Psoas muscle (tissue), 8 donors: ENCODE measurements around the gene CWC22. TPM values are rescaled to one million over a fixed set of nuclear protein-coding genes. Genes with fewer than 3 reads are reported as not detected.

ENCODE experiments used
- ATAC-seq, 4 donors: fragments of 200-7000 bp; cut with Tn5 transposase; one replicate each; pipeline ENCODE4 v1.9.1; 2020; ENCODE audit warnings: moderate library complexity in 3 of 4, mild to moderate bottlenecking in 2 of 4
- DNase-seq, 2 donors: peaks; one replicate each; pipeline ENCODE4 v3.0.0-alpha.2; 2020
- H3K27ac ChIP-seq: fragments of 200-600 bp; one replicate; pipeline ENCODE4 v1.8.0; 2022
- H3K27me3 ChIP-seq, 3 donors: fragments of 200-600 bp in 1 of 3; one replicate each; pipeline versions ENCODE4 v1.6.1 to v1.8.0; 2013 to 2022; ENCODE audit warnings: low read length in 2 of 3, mild to moderate bottlenecking in 2 of 3, moderate library complexity in 1 of 3; ENCODE audit not compliant: insufficient read depth in 3 of 3
- H3K36me3 ChIP-seq, 2 donors: fragments of 200-600 bp in 1 of 2; one replicate each; pipeline versions ENCODE4 v1.6.1 to v1.8.0; 2013 to 2022; ENCODE audit warnings: low read depth in 1 of 2, mild to moderate bottlenecking in 1 of 2, moderate library complexity in 1 of 2; ENCODE audit not compliant: insufficient read depth in 1 of 2
- H3K4me1 ChIP-seq: fragments of 200-600 bp; one replicate; pipeline ENCODE4 v1.8.0; 2022
- H3K4me3 ChIP-seq: fragments of 200-600 bp; one replicate; pipeline ENCODE4 v1.8.0; 2022; ENCODE audit warnings: mild to moderate bottlenecking
- H3K9me3 ChIP-seq: fragments of 200-600 bp; one replicate; pipeline ENCODE4 v1.8.0; 2022
- CTCF ChIP-seq: fragments of 200-600 bp; IDR thresholded peaks from one replicate; pipeline ENCODE4 v1.8.0; 2022; ENCODE audit warnings: antibody characterized with exemption
- WGBS, 3 donors: extraction: QIAGEN DNeasy Blood & Tissue Kit; methylation state at CpG; one replicate each; pipeline versions ENCODE4 v1.1.6 to v1.1.7; 2013; 5-methylcytosine and 5-hydroxymethylcytosine counted together
- intact Hi-C, 2 donors: fragments of 100-400 bp; cut with DNase I; formaldehyde crosslinking; loops; one replicate each; pipeline versions ENCODE4 v1.11.0 to v1.14.2; 2022
- polyA plus RNA-seq, 3 donors: library from polyadenylated mRNA; stranded (reverse); fragments of 200-250 nt; gene quantifications; one replicate each; pipeline ENCODE4 v1.2.3, GENCODE V29; 2013
- total RNA-seq, 4 donors: library from RNA; stranded (reverse); fragmentation: NEBNext Ultra II Directional in 2 of 4; extraction: Animal tissue kit (Norgen Biotek cat#: 25700) in 2 of 4; gene quantifications; one replicate each; pipeline versions ENCODE4 v1.2.1 to v1.2.4, GENCODE V29; 2021 to 2023
- donor health status: healthy with polysubstance abuse.
- donor health status: DM: no; HTN: no; CAD: no; lungs with moderate emphysema.
- donor health status: Bipolar disorder and iron deficiency.
- donor health status: healthy.
- donor health status: DM: yes; HTN: yes; CAD: no.
- donor health status: DM: no; HTN: no; CAD: no.
- donor health status: DM: no; HTN: no; CAD: no.
- donor health status: DM: yes; HTN: yes; CAD: no.

CWC22 gene
- total and polyA plus RNA-seq, 7 donors: 10.2 to 21.7 (median 17.2) TPM

- Histone ChIP-seq H3K4me1 (no peaks in the 10 kb centered on the region), H3K27me3 (no peaks in the 10 kb centered on the region), H3K36me3 (peaks cover 3 to 82% of the 10 kb centered on the region in 2 donors), H3K27ac (no peak overlapping the region), H3K9me3 (no peaks in the 10 kb centered on the region), H3K4me3 (no peak overlapping the region)
- intact Hi-C loops: no loop called here
- ATAC-seq (no peak), DNase-seq (no peak)
- WGBS, 3 donors: 85 to 100% (median 98%) methylated on average over 1 of the region's 1 CpG
- no peak for TF ChIP-seq CTCF
Observed at GRCh38 chr2:179951680-179952079, 55.4 kb downstream of the CWC22 start.

- Histone ChIP-seq H3K4me1 (no peaks in the 10 kb centered on the region), H3K9me3 (no peaks in the 10 kb centered on the region), H3K4me3 (no peak overlapping the region), H3K27ac (no peak overlapping the region), H3K27me3 (no peaks in the 10 kb centered on the region), H3K36me3 (peaks cover 3 to 89% of the 10 kb centered on the region in 2 donors)
- intact Hi-C loops: no loop called here
- WGBS, 3 donors: 80 to 96% (median 94%) methylated on average over 5 of the region's 5 CpGs
- no peak for ATAC-seq
- DNase-seq: no peak
- TF ChIP-seq CTCF: no peak
Observed at GRCh38 chr2:179950391-179950790, 56.7 kb downstream of the CWC22 start.

GRCh38 chr2:179949438-179949837 lies 57.7 kb downstream of the CWC22 start:
- H3K36me3 ChIP-seq: peaks cover 3 to 92% of the 10 kb centered on the region in 2 donors
- H3K27ac ChIP-seq: no peak overlapping the region
- no peaks in the 10 kb centered on the region for H3K27me3 ChIP-seq
- no peaks in the 10 kb centered on the region for H3K4me1 ChIP-seq
- ATAC-seq (no peak), DNase-seq (no peak)
- intact Hi-C loops: no loop called here
- TF ChIP-seq CTCF: no peak
- 62 to 79% (median 66%) methylated on average over 3 of the region's 3 CpGs for WGBS, 3 donors
- H3K9me3 ChIP-seq: no peaks in the 10 kb centered on the region
- no peak overlapping the region for H3K4me3 ChIP-seq

- H3K27me3 ChIP-seq: no peaks in the 10 kb centered on the region
- peaks cover 3 to 87% of the 10 kb centered on the region in 2 donors for H3K36me3 ChIP-seq
- TF ChIP-seq CTCF: no peak
- intact Hi-C loops: no loop called here
- WGBS, 3 donors: 87 to 98% (median 93%) methylated on average over 1 of the region's 1 CpG
- H3K4me1 ChIP-seq: no peaks in the 10 kb centered on the region
- H3K9me3 ChIP-seq: no peaks in the 10 kb centered on the region
- no peak overlapping the region for H3K4me3 ChIP-seq
- no peak for ATAC-seq
- DNase-seq: no peak
- H3K27ac ChIP-seq: no peak overlapping the region
Observed at GRCh38 chr2:179948058-179948457, 59.0 kb downstream of the CWC22 start.
